HL-60 (cell line): ENCODE measurements around the gene KXD1.
"Not testable (repeated sequence)": the region's sequence is repeated elsewhere in the genome, so short reads cannot be mapped to it uniquely, and the experiment has no call there.

Source experiments
- DNase-seq, 2 experiments: peaks; one replicate each; pipeline ENCODE4 v3.0.0-alpha.2; 2010 to 2020; ENCODE audit warnings: low read depth in 1 of 2, low spot score in 1 of 2
- H3K27ac ChIP-seq: fragments of 250-450 bp; sonication (Bioruptor Pico); replicated peaks from 2 replicates; pipeline ENCODE4 v1.5.1; 2020; ENCODE audit warnings: mild to moderate bottlenecking, moderate library complexity
- H3K27me3 ChIP-seq: fragments of 250-450 bp; sonication (Bioruptor Pico); 2 replicates; pipeline ENCODE4 v1.5.1; 2021; ENCODE audit warnings: mild to moderate bottlenecking, moderate library complexity; ENCODE audit not compliant: insufficient read depth, poor library complexity, severe bottlenecking
- H3K4me3 ChIP-seq: replicated peaks from 2 replicates; pipeline ENCODE4 v1.5.1; 2011; ENCODE audit warnings: mild to moderate bottlenecking, control low read depth, low read length; ENCODE audit not compliant: insufficient read depth
- GABPA ChIP-seq: IDR thresholded peaks from 2 replicates; pipeline ENCODE4 v1.6.1; 2012; ENCODE audit warnings: low read depth
- POLR2AphosphoS5 ChIP-seq: IDR thresholded peaks from 2 replicates; pipeline ENCODE4 v1.6.1; 2012; ENCODE audit warnings: low read depth
- SPI1 ChIP-seq: IDR thresholded peaks from 2 replicates; pipeline ENCODE4 v1.6.1; 2012; ENCODE audit warnings: low read depth, mild to moderate bottlenecking, borderline replicate concordance
- TF ChIP-seq, protein P1 (sequence below): IDR thresholded peaks from one replicate; pipeline ENCODE4 v1.5.1; 2011; ENCODE audit warnings: low read length, control low read depth, inconsistent platforms; ENCODE audit not compliant: insufficient read depth
- TF ChIP-seq, protein P2 (sequence below): IDR thresholded peaks from 2 replicates; pipeline ENCODE4 v1.6.1; 2012; ENCODE audit warnings: low read depth; ENCODE audit not compliant: insufficient replicate concordance

KXD1 gene

DNA sequence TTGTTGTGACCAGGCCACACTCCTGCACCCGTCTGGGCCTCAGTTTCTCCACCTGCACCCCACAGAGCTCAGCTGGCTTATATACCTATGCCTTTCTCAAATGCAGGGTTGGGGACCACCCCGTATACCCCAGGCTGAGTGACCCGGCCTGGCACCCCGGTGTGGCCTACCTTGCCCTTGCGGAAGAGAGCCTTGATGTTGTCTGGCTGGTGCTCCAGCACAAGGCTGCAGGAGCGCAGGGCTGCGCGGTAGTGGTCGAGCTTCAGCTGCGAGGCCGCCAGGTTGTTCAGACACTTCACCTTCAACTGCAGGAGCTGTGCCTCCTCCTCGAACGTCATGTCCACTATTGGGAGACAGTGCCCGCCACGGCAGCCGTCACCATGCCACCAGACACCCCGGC is 20.2 kb upstream of the KXD1 start:
- DNase-seq, result no peak
- TF ChIP-seq SPI1, result no peak
- TF ChIP-seq, protein P1, sequence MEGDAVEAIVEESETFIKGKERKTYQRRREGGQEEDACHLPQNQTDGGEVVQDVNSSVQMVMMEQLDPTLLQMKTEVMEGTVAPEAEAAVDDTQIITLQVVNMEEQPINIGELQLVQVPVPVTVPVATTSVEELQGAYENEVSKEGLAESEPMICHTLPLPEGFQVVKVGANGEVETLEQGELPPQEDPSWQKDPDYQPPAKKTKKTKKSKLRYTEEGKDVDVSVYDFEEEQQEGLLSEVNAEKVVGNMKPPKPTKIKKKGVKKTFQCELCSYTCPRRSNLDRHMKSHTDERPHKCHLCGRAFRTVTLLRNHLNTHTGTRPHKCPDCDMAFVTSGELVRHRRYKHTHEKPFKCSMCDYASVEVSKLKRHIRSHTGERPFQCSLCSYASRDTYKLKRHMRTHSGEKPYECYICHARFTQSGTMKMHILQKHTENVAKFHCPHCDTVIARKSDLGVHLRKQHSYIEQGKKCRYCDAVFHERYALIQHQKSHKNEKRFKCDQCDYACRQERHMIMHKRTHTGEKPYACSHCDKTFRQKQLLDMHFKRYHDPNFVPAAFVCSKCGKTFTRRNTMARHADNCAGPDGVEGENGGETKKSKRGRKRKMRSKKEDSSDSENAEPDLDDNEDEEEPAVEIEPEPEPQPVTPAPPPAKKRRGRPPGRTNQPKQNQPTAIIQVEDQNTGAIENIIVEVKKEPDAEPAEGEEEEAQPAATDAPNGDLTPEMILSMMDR, result no peak
- TF ChIP-seq, protein P2, sequence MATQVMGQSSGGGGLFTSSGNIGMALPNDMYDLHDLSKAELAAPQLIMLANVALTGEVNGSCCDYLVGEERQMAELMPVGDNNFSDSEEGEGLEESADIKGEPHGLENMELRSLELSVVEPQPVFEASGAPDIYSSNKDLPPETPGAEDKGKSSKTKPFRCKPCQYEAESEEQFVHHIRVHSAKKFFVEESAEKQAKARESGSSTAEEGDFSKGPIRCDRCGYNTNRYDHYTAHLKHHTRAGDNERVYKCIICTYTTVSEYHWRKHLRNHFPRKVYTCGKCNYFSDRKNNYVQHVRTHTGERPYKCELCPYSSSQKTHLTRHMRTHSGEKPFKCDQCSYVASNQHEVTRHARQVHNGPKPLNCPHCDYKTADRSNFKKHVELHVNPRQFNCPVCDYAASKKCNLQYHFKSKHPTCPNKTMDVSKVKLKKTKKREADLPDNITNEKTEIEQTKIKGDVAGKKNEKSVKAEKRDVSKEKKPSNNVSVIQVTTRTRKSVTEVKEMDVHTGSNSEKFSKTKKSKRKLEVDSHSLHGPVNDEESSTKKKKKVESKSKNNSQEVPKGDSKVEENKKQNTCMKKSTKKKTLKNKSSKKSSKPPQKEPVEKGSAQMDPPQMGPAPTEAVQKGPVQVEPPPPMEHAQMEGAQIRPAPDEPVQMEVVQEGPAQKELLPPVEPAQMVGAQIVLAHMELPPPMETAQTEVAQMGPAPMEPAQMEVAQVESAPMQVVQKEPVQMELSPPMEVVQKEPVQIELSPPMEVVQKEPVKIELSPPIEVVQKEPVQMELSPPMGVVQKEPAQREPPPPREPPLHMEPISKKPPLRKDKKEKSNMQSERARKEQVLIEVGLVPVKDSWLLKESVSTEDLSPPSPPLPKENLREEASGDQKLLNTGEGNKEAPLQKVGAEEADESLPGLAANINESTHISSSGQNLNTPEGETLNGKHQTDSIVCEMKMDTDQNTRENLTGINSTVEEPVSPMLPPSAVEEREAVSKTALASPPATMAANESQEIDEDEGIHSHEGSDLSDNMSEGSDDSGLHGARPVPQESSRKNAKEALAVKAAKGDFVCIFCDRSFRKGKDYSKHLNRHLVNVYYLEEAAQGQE, result no peak
- no peak for TF ChIP-seq GABPA
- no peak for TF ChIP-seq POLR2AphosphoS5
- Histone ChIP-seq H3K4me3 (no peak overlapping the region), H3K27ac (no peak overlapping the region), H3K27me3 (no peaks in the 10 kb centered on the region)

- Histone ChIP-seq H3K27ac (no peak overlapping the region), H3K27me3 (no peaks in the 10 kb centered on the region), H3K4me3 (no peak overlapping the region)
- no peak for DNase-seq
- TF ChIP-seq, protein P2, result no peak
- TF ChIP-seq POLR2AphosphoS5 (no peak), GABPA (no peak), SPI1 (no peak)
- TF ChIP-seq, protein P1, result no peak
Measured at GRCh38 chr19:18538115-18538514, 19.6 kb upstream of the KXD1 start.

DNA sequence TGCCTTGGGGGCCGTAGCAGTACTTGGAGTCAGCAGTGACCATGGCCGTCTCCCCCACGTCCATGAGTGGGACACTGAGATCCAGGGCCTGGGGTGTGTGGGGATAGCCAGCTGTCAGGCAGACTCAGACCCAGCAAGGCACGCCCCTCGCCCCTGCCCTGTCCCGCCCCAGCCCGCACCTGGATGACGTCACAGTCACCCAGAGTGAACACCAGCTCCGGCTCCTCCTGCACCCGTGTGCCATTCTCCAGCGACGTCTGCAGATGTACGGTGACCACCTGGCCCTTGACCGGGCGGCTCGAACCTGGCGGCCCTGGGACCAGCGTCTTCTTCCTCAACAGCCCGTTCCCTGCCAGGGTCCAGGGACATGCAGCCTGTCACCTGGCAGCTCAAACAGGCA is 18.3 kb upstream of the KXD1 start:
- DNase-seq, result no peak
- Histone ChIP-seq H3K27me3 (no peaks in the 10 kb centered on the region), H3K27ac (no peak overlapping the region), H3K4me3 (no peak overlapping the region)
- TF ChIP-seq, protein P2, result no peak
- no peak for TF ChIP-seq SPI1
- TF ChIP-seq, protein P1, result no peak
- no peak for TF ChIP-seq POLR2AphosphoS5
- TF ChIP-seq GABPA, result no peak

- H3K27ac ChIP-seq, H3K27me3 ChIP-seq, DNase-seq, H3K4me3 ChIP-seq: not testable (repeated sequence)
Measured at GRCh38 chr19:18540200-18540599, 17.5 kb upstream of the KXD1 start.
